CD14-positive monocyte (primary cell): Measurements from ENCODE around the gene PLD1. TPM values are rescaled to one million over a fixed set of nuclear protein-coding genes. Genes with fewer than 3 reads are reported as not detected.

Experiments used
- DNase-seq, 3 donors: peaks; one replicate each; pipeline ENCODE4 v3.0.0-alpha.2; 2011 to 2022
- H2AFZ ChIP-seq: 2 replicates; pipeline ENCODE4 v1.6.0; 2012; ENCODE audit warnings: mild to moderate bottlenecking, low read depth, low read length, inconsistent platforms; ENCODE audit not compliant: insufficient read depth, poor library complexity, severe bottlenecking
- H3K27ac ChIP-seq, 2 donors: 1 replicate in 1 of 2; 2 replicates in 1 of 2; pipeline ENCODE4 v1.5.1; 2012 to 2013; ENCODE audit warnings: low read length in 2 of 2, control low read depth in 1 of 2, inconsistent platforms in 1 of 2, low read depth in 1 of 2, mild to moderate bottlenecking in 1 of 2
- H3K27me3 ChIP-seq, 2 donors: one replicate each; pipeline versions ENCODE4 v1.6.0 to v1.6.1; 2011 to 2013; ENCODE audit warnings: low read length in 2 of 2; ENCODE audit not compliant: control insufficient read depth in 2 of 2, insufficient read depth in 2 of 2
- H3K36me3 ChIP-seq, 2 donors: replicated peaks in 1 of 2; 1 replicate in 1 of 2; 2 replicates in 1 of 2; pipeline versions ENCODE4 v1.5.1 to v1.6.1; 2012 to 2013; ENCODE audit warnings: low read length in 2 of 2, control low read depth in 1 of 2, inconsistent platforms in 1 of 2, mild to moderate bottlenecking in 1 of 2; ENCODE audit not compliant: insufficient read depth in 2 of 2, control insufficient read depth in 1 of 2
- H3K4me1 ChIP-seq, 2 donors: 1 replicate in 1 of 2; 2 replicates in 1 of 2; pipeline versions ENCODE4 v1.5.1 to v1.6.1; 2012 to 2013; ENCODE audit warnings: low read length in 2 of 2, control low read depth in 1 of 2, inconsistent platforms in 1 of 2, mild to moderate bottlenecking in 1 of 2, moderate library complexity in 1 of 2; ENCODE audit not compliant: insufficient read depth in 2 of 2, control insufficient read depth in 1 of 2
- H3K4me2 ChIP-seq: replicated peaks from 2 replicates; pipeline ENCODE3; 2012; ENCODE audit warnings: low read length, moderate library complexity, mild to moderate bottlenecking; ENCODE audit not compliant: poor library complexity, severe bottlenecking; ENCODE audit errors: extremely low read depth
- H3K4me3 ChIP-seq, 3 experiments: fragments of 200-600 bp in 1 of 3; sonication (generic) in 1 of 3; replicated peaks in 1 of 3; 1 replicate in 2 of 3; 2 replicates in 1 of 3; pipeline ENCODE4 v1.5.1; 2011 to 2013; ENCODE audit warnings: low read length in 3 of 3, mild to moderate bottlenecking in 3 of 3, control low read depth in 2 of 3, low read depth in 2 of 3, inconsistent platforms in 1 of 3, moderate library complexity in 1 of 3
- H3K79me2 ChIP-seq: 2 replicates; pipeline ENCODE4 v1.6.0; 2012; ENCODE audit warnings: mild to moderate bottlenecking, control low read depth, inconsistent platforms, low read length, moderate library complexity; ENCODE audit not compliant: insufficient read depth
- H3K9ac ChIP-seq: 2 replicates; pipeline ENCODE4 v1.6.0; 2017; ENCODE audit warnings: low read length, mild to moderate bottlenecking; ENCODE audit not compliant: insufficient read depth, poor library complexity, severe bottlenecking
- H3K9me3 ChIP-seq, 2 donors: replicated peaks in 1 of 2; 1 replicate in 1 of 2; 2 replicates in 1 of 2; pipeline versions ENCODE4 v1.5.1 to v1.6.1; 2012 to 2013; ENCODE audit warnings: low read length in 2 of 2, control low read depth in 1 of 2; ENCODE audit not compliant: control insufficient read depth in 1 of 2, insufficient read depth in 1 of 2
- H4K20me1 ChIP-seq: 2 replicates; pipeline ENCODE4 v1.6.0; 2012; ENCODE audit warnings: mild to moderate bottlenecking, low read length, control low read depth, moderate library complexity; ENCODE audit not compliant: insufficient read depth
- H3K27ac Mint-ChIP-seq, 7 donors: one replicate each; pipeline ENCODE4 v1.8.0; 2020; ENCODE audit warnings: mild to moderate bottlenecking in 7 of 7, mixed read lengths in 7 of 7, moderate library complexity in 6 of 7, inconsistent platforms in 2 of 7
- H3K27me3 Mint-ChIP-seq, 3 donors: one replicate each; pipeline ENCODE4 v1.8.0; 2021 to 2022; ENCODE audit warnings: low read depth in 3 of 3, mild to moderate bottlenecking in 3 of 3, mixed read lengths in 3 of 3, moderate library complexity in 3 of 3, inconsistent platforms in 1 of 3
- H3K36me3 Mint-ChIP-seq, 2 donors: one replicate each; pipeline ENCODE4 v1.8.0; 2020; ENCODE audit warnings: mixed read lengths in 2 of 2, inconsistent platforms in 1 of 2, mild to moderate bottlenecking in 1 of 2
- H3K4me1 Mint-ChIP-seq: one replicate; pipeline ENCODE4 v1.8.0; 2020; ENCODE audit warnings: mild to moderate bottlenecking, mixed read lengths
- H3K4me3 Mint-ChIP-seq, 2 donors: one replicate each; pipeline ENCODE4 v1.8.0; 2020; ENCODE audit warnings: mild to moderate bottlenecking in 2 of 2, mixed read lengths in 2 of 2, moderate library complexity in 1 of 2
- H3K9me3 Mint-ChIP-seq, 7 donors: one replicate each; pipeline ENCODE4 v1.8.0; 2020 to 2022; ENCODE audit warnings: mixed read lengths in 7 of 7, mild to moderate bottlenecking in 6 of 7, moderate library complexity in 6 of 7, inconsistent platforms in 2 of 7
- WGBS: methylation state at CpG from one replicate; pipeline ENCODE4 v1.1.5; 2013; ENCODE audit warnings: missing lambda C conversion rate; ENCODE audit not compliant: insufficient coverage; 5-methylcytosine and 5-hydroxymethylcytosine counted together
- intact Hi-C, 2 donors: fragments of 100-400 bp; cut with micrococcal nuclease; formaldehyde crosslinking; loops; one replicate each; pipeline versions ENCODE4 v1.15.0 to v1.15.1; 2023
- polyA plus RNA-seq, 3 donors: library from polyadenylated mRNA; depleted of rRNA in 1 of 3; unstranded in 2 of 3; stranded (reverse) in 1 of 3; fragments of 300-500 nt in 2 of 3; fragments of >200 nt in 1 of 3; fragmentation: Illumina TruSeq in 2 of 3; gene quantifications; 1 replicate in 2 of 3; 2 replicates in 1 of 3; pipeline ENCODE4 v1.2.3, GENCODE V29; 2012 to 2021
- TF ChIP-seq, protein P1 (sequence below): fragments of 200-600 bp; IDR thresholded peaks from one replicate; pipeline ENCODE4 v1.8.0; 2022; ENCODE audit warnings: antibody characterized with exemption, mild to moderate bottlenecking

The PLD1 gene
- polyA plus RNA-seq, 3 donors: 5.1 to 7.9 (median 5.8) TPM

- peak overlapping the region; percentile 47 to 85 for H3K27ac ChIP-seq
- H3K79me2 ChIP-seq: peaks cover 87% of the 10 kb centered on the region
- peaks cover 63% of the 10 kb centered on the region in 2 donors for H3K4me1 ChIP-seq
- H3K4me3 Mint-ChIP-seq: no peak overlapping the region
- TF ChIP-seq, protein P1, sequence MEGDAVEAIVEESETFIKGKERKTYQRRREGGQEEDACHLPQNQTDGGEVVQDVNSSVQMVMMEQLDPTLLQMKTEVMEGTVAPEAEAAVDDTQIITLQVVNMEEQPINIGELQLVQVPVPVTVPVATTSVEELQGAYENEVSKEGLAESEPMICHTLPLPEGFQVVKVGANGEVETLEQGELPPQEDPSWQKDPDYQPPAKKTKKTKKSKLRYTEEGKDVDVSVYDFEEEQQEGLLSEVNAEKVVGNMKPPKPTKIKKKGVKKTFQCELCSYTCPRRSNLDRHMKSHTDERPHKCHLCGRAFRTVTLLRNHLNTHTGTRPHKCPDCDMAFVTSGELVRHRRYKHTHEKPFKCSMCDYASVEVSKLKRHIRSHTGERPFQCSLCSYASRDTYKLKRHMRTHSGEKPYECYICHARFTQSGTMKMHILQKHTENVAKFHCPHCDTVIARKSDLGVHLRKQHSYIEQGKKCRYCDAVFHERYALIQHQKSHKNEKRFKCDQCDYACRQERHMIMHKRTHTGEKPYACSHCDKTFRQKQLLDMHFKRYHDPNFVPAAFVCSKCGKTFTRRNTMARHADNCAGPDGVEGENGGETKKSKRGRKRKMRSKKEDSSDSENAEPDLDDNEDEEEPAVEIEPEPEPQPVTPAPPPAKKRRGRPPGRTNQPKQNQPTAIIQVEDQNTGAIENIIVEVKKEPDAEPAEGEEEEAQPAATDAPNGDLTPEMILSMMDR: no peak
- H2AFZ ChIP-seq: no peak overlapping the region
- no peaks in the 10 kb centered on the region for H3K9me3 ChIP-seq
- H3K27me3 ChIP-seq: no peaks in the 10 kb centered on the region
- no peaks in the 10 kb centered on the region for H3K36me3 Mint-ChIP-seq
- no peak overlapping the region for H3K9ac ChIP-seq
- no peaks in the 10 kb centered on the region for H3K27me3 Mint-ChIP-seq
- H4K20me1 ChIP-seq: no peaks in the 10 kb centered on the region
- no CpG with 5 or more reads among the region's 7 CpGs for WGBS
- intact Hi-C loops: no loop called here
- H3K9me3 Mint-ChIP-seq: no peaks in the 10 kb centered on the region
- H3K4me2 ChIP-seq: no peak overlapping the region
- no peak overlapping the region for H3K4me3 ChIP-seq
- H3K4me1 Mint-ChIP-seq: peaks cover 73% of the 10 kb centered on the region
- peak overlapping the region; percentile 76 to 93 (median 86) for H3K27ac Mint-ChIP-seq
- H3K36me3 ChIP-seq: no peaks in the 10 kb centered on the region
- no peak for DNase-seq
Measured at GRCh38 chr3:171807129-171807675, 3.1 kb downstream of the PLD1 start.

DNA sequence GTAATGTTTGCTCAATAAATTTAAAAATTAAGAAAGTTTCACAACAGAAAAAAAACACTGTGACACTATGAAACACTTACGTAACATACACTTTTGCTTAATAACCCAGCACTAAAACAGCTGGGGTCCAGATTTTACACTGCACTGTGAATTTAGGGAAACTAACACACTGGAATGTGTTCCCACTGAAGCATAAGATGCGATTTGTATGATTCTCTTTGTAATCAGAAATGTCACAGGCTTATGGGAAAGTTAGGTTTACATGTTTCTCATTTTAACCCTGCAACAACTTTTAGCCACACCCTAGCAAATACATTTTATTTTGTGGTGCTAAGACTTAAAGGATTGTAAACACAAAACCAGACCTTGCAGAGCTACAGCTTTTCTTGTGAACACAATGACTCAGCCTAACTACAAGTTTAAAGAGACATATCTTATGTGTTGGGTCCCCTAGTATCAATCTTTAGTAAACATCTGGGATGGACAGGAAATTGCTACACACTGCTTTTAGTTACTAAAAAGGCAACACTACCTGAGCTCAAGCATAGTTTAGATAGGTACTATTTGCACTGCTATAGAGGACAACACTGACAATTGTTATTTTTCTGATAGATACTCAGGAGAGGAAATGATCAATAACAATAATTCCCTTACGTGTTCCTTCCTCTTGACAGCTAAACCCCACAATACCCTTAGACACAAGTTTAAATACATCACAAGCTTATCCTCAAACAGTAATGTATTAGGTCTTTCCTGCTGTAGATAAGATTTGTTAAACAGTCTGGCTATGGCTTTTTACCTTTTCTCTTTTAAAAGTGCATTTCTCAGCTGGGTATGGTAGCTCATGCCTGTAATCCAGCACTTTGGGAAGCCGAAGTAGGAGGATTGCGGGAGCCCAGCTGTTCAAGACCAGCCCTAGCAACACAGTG, 3.8 kb downstream of the PLD1 start:
- peak overlapping the region; percentile 76 to 93 (median 86) for H3K27ac Mint-ChIP-seq
- H3K4me3 ChIP-seq: peak overlapping the region in 1 of 3 experiments; percentile 38
- no peaks in the 10 kb centered on the region for H3K9me3 ChIP-seq
- TF ChIP-seq, protein P1: no peak
- WGBS: 90% methylated on average over 2 of the region's 5 CpGs
- no peaks in the 10 kb centered on the region for H3K27me3 Mint-ChIP-seq
- no peaks in the 10 kb centered on the region for H3K9me3 Mint-ChIP-seq
- peak overlapping the region; percentile 47 for H3K4me2 ChIP-seq
- peaks cover 0 to 5% of the 10 kb centered on the region in 2 donors for H3K36me3 Mint-ChIP-seq
- H3K79me2 ChIP-seq: peaks cover 95% of the 10 kb centered on the region
- peaks cover 73% of the 10 kb centered on the region for H3K4me1 Mint-ChIP-seq
- peaks cover 55 to 56% of the 10 kb centered on the region in 2 donors for H3K4me1 ChIP-seq
- no peak overlapping the region for H2AFZ ChIP-seq
- no peak overlapping the region for H3K4me3 Mint-ChIP-seq
- no peaks in the 10 kb centered on the region for H3K27me3 ChIP-seq
- intact Hi-C loops: no loop called here
- peak; percentile 36 to 79 (median 72) for DNase-seq
- H4K20me1 ChIP-seq: no peaks in the 10 kb centered on the region
- peak overlapping the region; percentile 2 for H3K9ac ChIP-seq
- H3K27ac ChIP-seq: peak overlapping the region; percentile 57 to 85
- H3K36me3 ChIP-seq: no peaks in the 10 kb centered on the region
